ENCODE results near the gene ZNF536.

DNA sequence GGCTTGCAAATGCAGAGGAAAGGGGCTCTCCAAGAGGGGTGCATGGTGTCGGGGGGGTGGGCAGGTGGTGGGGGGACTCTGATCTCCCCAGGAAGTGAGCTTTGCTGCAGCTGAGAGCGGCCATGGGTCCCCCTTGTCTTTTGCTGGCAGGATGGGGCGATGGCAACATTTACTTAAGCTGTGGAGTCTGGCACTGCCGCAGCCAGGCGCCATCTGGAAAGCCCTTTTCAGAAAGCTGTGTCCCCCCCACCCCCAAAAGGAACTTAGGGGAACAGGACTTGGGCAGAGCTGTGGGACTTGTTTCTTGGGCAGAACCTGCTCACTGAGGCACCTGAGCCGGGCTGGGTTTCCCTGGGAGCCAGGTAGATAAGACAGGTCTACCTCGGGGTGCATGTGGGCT is 80.7 kb downstream of the ZNF536 start:
- TF ChIP-seq, protein P1, sequence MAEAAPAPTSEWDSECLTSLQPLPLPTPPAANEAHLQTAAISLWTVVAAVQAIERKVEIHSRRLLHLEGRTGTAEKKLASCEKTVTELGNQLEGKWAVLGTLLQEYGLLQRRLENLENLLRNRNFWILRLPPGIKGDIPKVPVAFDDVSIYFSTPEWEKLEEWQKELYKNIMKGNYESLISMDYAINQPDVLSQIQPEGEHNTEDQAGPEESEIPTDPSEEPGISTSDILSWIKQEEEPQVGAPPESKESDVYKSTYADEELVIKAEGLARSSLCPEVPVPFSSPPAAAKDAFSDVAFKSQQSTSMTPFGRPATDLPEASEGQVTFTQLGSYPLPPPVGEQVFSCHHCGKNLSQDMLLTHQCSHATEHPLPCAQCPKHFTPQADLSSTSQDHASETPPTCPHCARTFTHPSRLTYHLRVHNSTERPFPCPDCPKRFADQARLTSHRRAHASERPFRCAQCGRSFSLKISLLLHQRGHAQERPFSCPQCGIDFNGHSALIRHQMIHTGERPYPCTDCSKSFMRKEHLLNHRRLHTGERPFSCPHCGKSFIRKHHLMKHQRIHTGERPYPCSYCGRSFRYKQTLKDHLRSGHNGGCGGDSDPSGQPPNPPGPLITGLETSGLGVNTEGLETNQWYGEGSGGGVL (CRISPR knock-in tag; IDR thresholded peaks at IDR 0.05): no peak
- no peak for TF ChIP-seq E2F8 (IDR thresholded peaks at IDR 0.05; ENCODE audit: low read depth, partially characterized antibody)
- no peak for TF ChIP-seq TCF7L2 (IDR thresholded peaks at IDR 0.05; ENCODE audit: low read depth, low read length)
- TF ChIP-seq TSHZ1 (CRISPR knock-in tag; IDR thresholded peaks at IDR 0.05): no peak
- no peak for TF ChIP-seq REST (IDR thresholded peaks at IDR 0.05; ENCODE audit: borderline replicate concordance)
- no peak for TF ChIP-seq REST (CRISPR knock-in tag; IDR thresholded peaks at IDR 0.05; ENCODE audit: low read depth)
- TF ChIP-seq CTCF (IDR thresholded peaks at IDR 0.05 in 2 of 3, conservative IDR thresholded peaks at IDR 0.05 in 1 of 3; ENCODE audit: insufficient read depth in 2 of 3, low read depth in 1 of 3, low read length in 3 of 3): no peak
- no peak for TF ChIP-seq NFE2 (IDR thresholded peaks at IDR 0.05; ENCODE audit: low read depth)
- TF ChIP-seq FOXM1 (IDR thresholded peaks at IDR 0.05; ENCODE audit: low read depth): no peak
- no peak for TF ChIP-seq FOXM1 (CRISPR knock-in tag; IDR thresholded peaks at IDR 0.05; ENCODE audit: low read depth)
- TF ChIP-seq, protein P2, sequence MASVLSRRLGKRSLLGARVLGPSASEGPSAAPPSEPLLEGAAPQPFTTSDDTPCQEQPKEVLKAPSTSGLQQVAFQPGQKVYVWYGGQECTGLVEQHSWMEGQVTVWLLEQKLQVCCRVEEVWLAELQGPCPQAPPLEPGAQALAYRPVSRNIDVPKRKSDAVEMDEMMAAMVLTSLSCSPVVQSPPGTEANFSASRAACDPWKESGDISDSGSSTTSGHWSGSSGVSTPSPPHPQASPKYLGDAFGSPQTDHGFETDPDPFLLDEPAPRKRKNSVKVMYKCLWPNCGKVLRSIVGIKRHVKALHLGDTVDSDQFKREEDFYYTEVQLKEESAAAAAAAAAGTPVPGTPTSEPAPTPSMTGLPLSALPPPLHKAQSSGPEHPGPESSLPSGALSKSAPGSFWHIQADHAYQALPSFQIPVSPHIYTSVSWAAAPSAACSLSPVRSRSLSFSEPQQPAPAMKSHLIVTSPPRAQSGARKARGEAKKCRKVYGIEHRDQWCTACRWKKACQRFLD (CRISPR knock-in tag; IDR thresholded peaks at IDR 0.05): no peak
